IPS DF 19.7 (cell line): ENCODE results near the gene EEF1E1.

Experiments used
- DNase-seq: peaks from one replicate; pipeline ENCODE4 v3.0.0-alpha.2; 2013; ENCODE audit warnings: low read depth, low spot score

The EEF1E1 gene

GRCh38 chr6:8087870-8088754 lies 14.2 kb downstream of the EEF1E1 start:
- no peak for DNase-seq

GRCh38 chr6:8086755-8087306 lies 15.5 kb downstream of the EEF1E1 start:
- DNase-seq: no peak

- no peak for DNase-seq
Measured at GRCh38 chr6:8085053-8085511, 17.3 kb downstream of the EEF1E1 start.

GRCh38 chr6:8084586-8084985 lies 17.8 kb downstream of the EEF1E1 start:
- DNase-seq: no peak

- DNase-seq: no peak
Measured at GRCh38 chr6:8082954-8083858, 19.1 kb downstream of the EEF1E1 start.

GRCh38 chr6:8082572-8082953 lies 19.8 kb downstream of the EEF1E1 start:
- no peak for DNase-seq

GRCh38 chr6:8080362-8081151 lies 21.8 kb downstream of the EEF1E1 start:
- DNase-seq: no peak

GRCh38 chr6:8079126-8079525 lies 23.2 kb downstream of the EEF1E1 start:
- DNase-seq: no peak

- no peak for DNase-seq
Measured at GRCh38 chr6:8077991-8078390, 24.4 kb downstream of the EEF1E1 start.

GRCh38 chr6:8075704-8076103 lies 26.6 kb downstream of the EEF1E1 start:
- DNase-seq: no peak

- DNase-seq: no peak
Measured at GRCh38 chr6:8075185-8075584, 27.2 kb downstream of the EEF1E1 start.

GRCh38 chr6:8074213-8074612 lies 28.1 kb downstream of the EEF1E1 start:
- no peak for DNase-seq

GRCh38 chr6:8073758-8074157 lies 28.6 kb downstream of the EEF1E1 start:
- DNase-seq: no peak

- no peak for DNase-seq
Measured at GRCh38 chr6:8070718-8071117, 31.6 kb downstream of the EEF1E1 start.

- no peak for DNase-seq
Measured at GRCh38 chr6:8069631-8070284, 32.6 kb downstream of the EEF1E1 start.

GRCh38 chr6:8069151-8069550 lies 33.2 kb downstream of the EEF1E1 start:
- DNase-seq: no peak

GRCh38 chr6:8066108-8066507 lies 36.2 kb downstream of the EEF1E1 start:
- no peak for DNase-seq

- no peak for DNase-seq
Measured at GRCh38 chr6:8065519-8065911, 36.8 kb downstream of the EEF1E1 start.

- no peak for DNase-seq
Measured at GRCh38 chr6:8064638-8065518, 37.5 kb downstream of the EEF1E1 start.
